Measurements from ENCODE around the gene LMBRD1.

LMBRD1 gene

GRCh38 chr6:69699655-69700054 lies 97.2 kb downstream of the LMBRD1 start:
- no peak overlapping the region for H3K27ac ChIP-seq
- TF ChIP-seq, protein P1, sequence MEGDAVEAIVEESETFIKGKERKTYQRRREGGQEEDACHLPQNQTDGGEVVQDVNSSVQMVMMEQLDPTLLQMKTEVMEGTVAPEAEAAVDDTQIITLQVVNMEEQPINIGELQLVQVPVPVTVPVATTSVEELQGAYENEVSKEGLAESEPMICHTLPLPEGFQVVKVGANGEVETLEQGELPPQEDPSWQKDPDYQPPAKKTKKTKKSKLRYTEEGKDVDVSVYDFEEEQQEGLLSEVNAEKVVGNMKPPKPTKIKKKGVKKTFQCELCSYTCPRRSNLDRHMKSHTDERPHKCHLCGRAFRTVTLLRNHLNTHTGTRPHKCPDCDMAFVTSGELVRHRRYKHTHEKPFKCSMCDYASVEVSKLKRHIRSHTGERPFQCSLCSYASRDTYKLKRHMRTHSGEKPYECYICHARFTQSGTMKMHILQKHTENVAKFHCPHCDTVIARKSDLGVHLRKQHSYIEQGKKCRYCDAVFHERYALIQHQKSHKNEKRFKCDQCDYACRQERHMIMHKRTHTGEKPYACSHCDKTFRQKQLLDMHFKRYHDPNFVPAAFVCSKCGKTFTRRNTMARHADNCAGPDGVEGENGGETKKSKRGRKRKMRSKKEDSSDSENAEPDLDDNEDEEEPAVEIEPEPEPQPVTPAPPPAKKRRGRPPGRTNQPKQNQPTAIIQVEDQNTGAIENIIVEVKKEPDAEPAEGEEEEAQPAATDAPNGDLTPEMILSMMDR (IDR thresholded peaks at IDR 0.05; ENCODE audit: low read depth, low read length, missing control alignments) = no peak
- no peaks in the 10 kb centered on the region for H3K27me3 ChIP-seq (replicated peaks)
- H3K4me3 ChIP-seq (ENCODE audit: low read depth, low read length) = no peak overlapping the region
- in situ Hi-C loops (cut with HindIII; ENCODE audit: low pct_ligation_motif_present, low sequenced_read_pairs) = no loop called here
- no peaks in the 10 kb centered on the region for H3K36me3 ChIP-seq (replicated peaks)
- DNase-seq = no peak

GRCh38 chr6:69696273-69696672 lies 100.5 kb downstream of the LMBRD1 start:
- Histone ChIP-seq H3K27ac (no peak overlapping the region), H3K36me3 (replicated peaks) (no peaks in the 10 kb centered on the region), H3K27me3 (replicated peaks) (no peaks in the 10 kb centered on the region), H3K4me3 (ENCODE audit: low read depth, low read length) (no peak overlapping the region)
- TF ChIP-seq, protein P1 (IDR thresholded peaks at IDR 0.05; ENCODE audit: low read depth, low read length, missing control alignments) = no peak
- no peak for DNase-seq
- in situ Hi-C loops (cut with HindIII; ENCODE audit: low pct_ligation_motif_present, low sequenced_read_pairs) = no loop called here

- no peaks in the 10 kb centered on the region for H3K36me3 ChIP-seq (replicated peaks)
- DNase-seq = no peak
- no peak overlapping the region for H3K27ac ChIP-seq
- no peaks in the 10 kb centered on the region for H3K27me3 ChIP-seq (replicated peaks)
- no peak overlapping the region for H3K4me3 ChIP-seq (ENCODE audit: low read depth, low read length)
- TF ChIP-seq, protein P1 (IDR thresholded peaks at IDR 0.05; ENCODE audit: low read depth, low read length, missing control alignments) = no peak
- in situ Hi-C loops (cut with HindIII; ENCODE audit: low pct_ligation_motif_present, low sequenced_read_pairs) = no loop called here
These were observed 103.0 kb downstream of the LMBRD1 start for GRCh38 chr6:69693762-69694161.

DNA sequence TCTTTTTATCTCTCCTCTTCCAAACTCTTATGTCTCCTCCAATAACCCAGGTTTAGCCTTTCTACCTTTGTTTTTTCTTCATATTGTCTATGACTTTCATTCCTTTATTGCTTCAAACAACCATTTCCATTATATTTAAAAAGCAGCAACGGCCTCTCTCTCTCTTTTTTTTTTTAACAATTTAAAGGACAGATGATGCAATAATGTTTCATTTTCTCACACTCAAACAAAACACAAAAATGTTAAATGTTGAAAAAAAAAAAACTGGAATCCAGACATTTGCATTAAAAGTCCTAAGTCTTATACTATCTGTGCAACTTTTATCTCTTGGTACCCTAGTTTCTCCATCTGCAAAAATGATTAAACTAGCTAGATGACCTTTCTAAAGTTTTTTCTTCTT lies 105.8 kb downstream of the LMBRD1 start:
- TF ChIP-seq, protein P1 (IDR thresholded peaks at IDR 0.05; ENCODE audit: low read depth, low read length, missing control alignments) = no peak
- in situ Hi-C loops (cut with HindIII; ENCODE audit: low pct_ligation_motif_present, low sequenced_read_pairs) = no loop called here

GRCh38 chr6:69680302-69680701 lies 116.5 kb downstream of the LMBRD1 start:
- Histone ChIP-seq H3K27me3 (replicated peaks) (no peaks in the 10 kb centered on the region), H3K36me3 (replicated peaks) (no peaks in the 10 kb centered on the region), H3K27ac (no peak overlapping the region), H3K4me3 (ENCODE audit: low read depth, low read length) (no peak overlapping the region)
- TF ChIP-seq, protein P1 (IDR thresholded peaks at IDR 0.05; ENCODE audit: low read depth, low read length, missing control alignments) = no peak
- no peak for DNase-seq
- in situ Hi-C loops (cut with HindIII; ENCODE audit: low pct_ligation_motif_present, low sequenced_read_pairs) = no loop called here

More for the DNA sequence above, 105.8 kb downstream of the LMBRD1 start:
- Histone ChIP-seq H3K27ac (no peak overlapping the region), H3K4me3 (ENCODE audit: low read depth, low read length) (no peak overlapping the region), H3K27me3 (replicated peaks) (no peaks in the 10 kb centered on the region), H3K36me3 (replicated peaks) (no peaks in the 10 kb centered on the region)
- no peak for DNase-seq

GRCh38 chr6:69673298-69673697 lies 123.5 kb downstream of the LMBRD1 start:
- Histone ChIP-seq H3K27me3 (replicated peaks) (no peaks in the 10 kb centered on the region), H3K4me3 (ENCODE audit: low read depth, low read length) (no peak overlapping the region), H3K36me3 (replicated peaks) (no peaks in the 10 kb centered on the region), H3K27ac (no peak overlapping the region)
- no peak for DNase-seq
- in situ Hi-C loops (cut with HindIII; ENCODE audit: low pct_ligation_motif_present, low sequenced_read_pairs) = no loop called here
- TF ChIP-seq, protein P1 (IDR thresholded peaks at IDR 0.05; ENCODE audit: low read depth, low read length, missing control alignments) = no peak
